NK-92 (cell line): Measurements from ENCODE around the gene HIVEP3.

Source experiments
- DNase-seq: peaks from one replicate; lab custom pipeline; 2025; ENCODE audit not compliant: unreplicated experiment; lab: John Stamatoyannopoulos, UW

The HIVEP3 gene

GRCh38 chr1:41766041-41766440 lies 152.7 kb downstream of the HIVEP3 start:
- no peak for DNase-seq

- no peak for DNase-seq
Measured at GRCh38 chr1:41765152-41765551, 153.6 kb downstream of the HIVEP3 start.

- DNase-seq, result no peak
Measured at GRCh38 chr1:41764656-41765055, 154.1 kb downstream of the HIVEP3 start.

GRCh38 chr1:41762777-41763176 lies 155.9 kb downstream of the HIVEP3 start:
- no peak for DNase-seq

- no peak for DNase-seq
Measured at GRCh38 chr1:41762251-41762650, 156.5 kb downstream of the HIVEP3 start.

GRCh38 chr1:41758904-41759548 lies 159.7 kb downstream of the HIVEP3 start:
- DNase-seq, result no peak

- no peak for DNase-seq
Measured at GRCh38 chr1:41758500-41758899, 160.2 kb downstream of the HIVEP3 start.

- DNase-seq, result no peak
Measured at GRCh38 chr1:41754540-41754939, 164.2 kb downstream of the HIVEP3 start.

GRCh38 chr1:41752514-41753170 lies 166.1 kb downstream of the HIVEP3 start:
- DNase-seq, result no peak

- no peak for DNase-seq
Measured at GRCh38 chr1:41751804-41752513, 166.8 kb downstream of the HIVEP3 start.

GRCh38 chr1:41749991-41750745 lies 168.6 kb downstream of the HIVEP3 start:
- no peak for DNase-seq

GRCh38 chr1:41745022-41745421 lies 173.7 kb downstream of the HIVEP3 start:
- no peak for DNase-seq

GRCh38 chr1:41743366-41743765 lies 175.4 kb downstream of the HIVEP3 start:
- DNase-seq, result no peak

GRCh38 chr1:41742219-41742618 lies 176.5 kb downstream of the HIVEP3 start:
- no peak for DNase-seq

- DNase-seq, result no peak
Measured at GRCh38 chr1:41741244-41741643, 177.5 kb downstream of the HIVEP3 start.

- DNase-seq, result no peak
Measured at GRCh38 chr1:41740630-41741239, 178.0 kb downstream of the HIVEP3 start.

- DNase-seq, result no peak
Measured at GRCh38 chr1:41740058-41740457, 178.7 kb downstream of the HIVEP3 start.

- DNase-seq, result no peak
Measured at GRCh38 chr1:41739061-41739955, 179.4 kb downstream of the HIVEP3 start.

- no peak for DNase-seq
Measured at GRCh38 chr1:41738475-41738874, 180.2 kb downstream of the HIVEP3 start.

GRCh38 chr1:41738006-41738405 lies 180.7 kb downstream of the HIVEP3 start:
- DNase-seq, result no peak
